Measurements from ENCODE around the gene RASA3.

The RASA3 gene

DNA sequence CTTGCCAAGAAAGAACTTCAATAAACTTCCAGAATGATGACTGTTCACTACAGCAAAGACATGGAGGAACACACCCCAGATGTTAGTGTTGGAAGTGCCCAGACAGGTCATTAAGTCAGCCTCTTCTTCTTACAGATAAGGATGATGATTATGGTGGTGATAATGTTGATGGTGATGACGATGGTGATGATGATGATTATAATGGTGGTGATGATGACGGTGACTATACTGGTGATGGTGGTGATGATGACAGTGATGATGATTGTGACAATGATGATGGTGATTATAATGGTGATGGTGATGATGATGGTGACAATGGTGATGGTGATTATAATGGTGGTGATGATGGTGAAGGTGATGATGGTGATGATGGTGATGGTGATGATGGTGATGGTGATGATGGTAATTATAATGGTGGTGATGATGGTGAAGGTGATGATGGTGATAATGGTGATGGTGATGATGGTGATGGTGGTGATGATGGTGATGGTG, 167.0 kb downstream of the RASA3 start:
- TF ChIP-seq, protein P1, sequence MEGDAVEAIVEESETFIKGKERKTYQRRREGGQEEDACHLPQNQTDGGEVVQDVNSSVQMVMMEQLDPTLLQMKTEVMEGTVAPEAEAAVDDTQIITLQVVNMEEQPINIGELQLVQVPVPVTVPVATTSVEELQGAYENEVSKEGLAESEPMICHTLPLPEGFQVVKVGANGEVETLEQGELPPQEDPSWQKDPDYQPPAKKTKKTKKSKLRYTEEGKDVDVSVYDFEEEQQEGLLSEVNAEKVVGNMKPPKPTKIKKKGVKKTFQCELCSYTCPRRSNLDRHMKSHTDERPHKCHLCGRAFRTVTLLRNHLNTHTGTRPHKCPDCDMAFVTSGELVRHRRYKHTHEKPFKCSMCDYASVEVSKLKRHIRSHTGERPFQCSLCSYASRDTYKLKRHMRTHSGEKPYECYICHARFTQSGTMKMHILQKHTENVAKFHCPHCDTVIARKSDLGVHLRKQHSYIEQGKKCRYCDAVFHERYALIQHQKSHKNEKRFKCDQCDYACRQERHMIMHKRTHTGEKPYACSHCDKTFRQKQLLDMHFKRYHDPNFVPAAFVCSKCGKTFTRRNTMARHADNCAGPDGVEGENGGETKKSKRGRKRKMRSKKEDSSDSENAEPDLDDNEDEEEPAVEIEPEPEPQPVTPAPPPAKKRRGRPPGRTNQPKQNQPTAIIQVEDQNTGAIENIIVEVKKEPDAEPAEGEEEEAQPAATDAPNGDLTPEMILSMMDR (IDR thresholded peaks at IDR 0.05; ENCODE audit: low read depth, low read length): no peak
- H3K4me3 ChIP-seq (ENCODE audit: low read depth, low read length): no peak overlapping the region

DNA sequence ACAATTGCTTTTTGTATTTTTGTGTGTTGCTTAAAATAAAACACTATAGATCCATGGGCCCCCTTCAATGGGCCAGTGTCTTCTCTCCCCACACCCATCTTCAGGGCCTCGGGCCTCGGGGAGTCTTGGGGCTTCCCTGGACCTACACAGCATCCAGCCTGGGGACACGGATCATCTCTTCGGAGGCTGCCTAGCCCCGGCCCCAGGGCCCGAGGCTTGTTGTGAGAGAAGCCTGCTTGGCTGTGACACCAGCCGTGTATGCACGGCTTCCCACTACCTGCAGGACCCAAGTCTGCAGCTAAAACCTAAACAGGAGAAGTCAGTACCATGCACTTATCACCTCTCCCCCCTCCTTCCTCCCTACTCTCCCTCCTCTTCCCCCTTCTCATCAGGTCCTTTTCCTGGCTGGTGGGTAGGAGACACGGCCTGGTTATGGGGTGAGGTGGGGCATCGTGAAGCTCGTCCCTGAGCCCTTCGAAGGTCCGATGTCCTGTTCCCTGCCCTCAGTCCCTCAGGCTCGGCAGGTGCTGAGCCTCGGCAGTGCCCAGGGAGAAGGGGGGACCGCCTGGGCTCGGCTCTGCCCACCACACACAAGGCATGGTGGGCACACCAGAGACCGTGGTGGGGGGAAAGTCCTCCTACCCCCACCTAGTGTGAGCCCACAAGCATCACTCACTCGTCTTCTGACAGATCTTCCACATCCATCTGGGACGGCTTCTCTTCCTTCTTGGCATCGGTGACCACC, 168.0 kb downstream of the RASA3 start:
- TF ChIP-seq, protein P1 (IDR thresholded peaks at IDR 0.05; ENCODE audit: low read depth, low read length): no peak
- H3K4me3 ChIP-seq (ENCODE audit: low read depth, low read length): no peak overlapping the region

DNA sequence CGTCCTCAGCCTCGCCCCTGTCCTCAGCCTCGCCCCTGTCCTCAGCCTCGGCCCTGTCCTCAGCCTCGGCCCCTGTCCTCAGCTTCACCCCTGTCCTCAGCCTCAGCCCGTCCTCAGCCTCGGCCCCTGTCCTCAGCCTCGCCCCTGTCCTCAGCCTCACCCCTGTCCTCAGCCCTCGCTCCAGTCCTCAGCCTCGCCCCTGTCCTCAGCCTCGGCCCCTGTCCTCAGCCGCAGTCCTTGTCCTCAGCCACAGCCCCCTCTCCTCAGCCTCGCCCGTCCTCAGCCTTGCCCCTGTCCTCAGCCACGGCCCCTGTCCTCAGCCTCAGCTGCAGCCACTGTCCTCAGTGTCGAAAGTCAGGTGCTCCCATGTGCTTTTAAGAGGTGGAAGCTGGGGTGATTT, 169.0 kb downstream of the RASA3 start:
- TF ChIP-seq, protein P1 (IDR thresholded peaks at IDR 0.05; ENCODE audit: low read depth, low read length): no peak
- H3K4me3 ChIP-seq (ENCODE audit: low read depth, low read length): no peak overlapping the region

DNA sequence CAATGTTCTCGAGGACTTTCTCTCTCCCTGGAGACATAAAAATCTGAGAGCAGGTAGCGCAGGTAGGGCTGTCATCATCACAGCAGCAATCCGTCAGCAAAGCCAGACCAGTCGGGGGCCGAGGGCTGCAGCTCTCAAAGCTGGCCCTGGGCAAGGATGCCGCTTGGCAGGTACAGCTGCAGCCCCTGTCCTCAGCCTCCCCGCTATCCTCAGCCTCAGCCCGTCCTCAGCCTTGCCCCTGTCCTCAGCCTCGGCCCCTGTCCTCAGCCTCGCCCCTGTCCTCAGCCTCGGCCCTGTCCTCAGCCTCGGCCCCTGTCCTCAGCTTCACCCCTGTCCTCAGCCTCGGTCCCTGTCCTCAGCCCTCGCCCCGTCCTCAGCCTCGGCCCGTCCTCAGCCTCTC, 169.4 kb downstream of the RASA3 start:
- TF ChIP-seq, protein P1 (IDR thresholded peaks at IDR 0.05; ENCODE audit: low read depth, low read length): no peak
- H3K4me3 ChIP-seq (ENCODE audit: low read depth, low read length): no peak overlapping the region

DNA sequence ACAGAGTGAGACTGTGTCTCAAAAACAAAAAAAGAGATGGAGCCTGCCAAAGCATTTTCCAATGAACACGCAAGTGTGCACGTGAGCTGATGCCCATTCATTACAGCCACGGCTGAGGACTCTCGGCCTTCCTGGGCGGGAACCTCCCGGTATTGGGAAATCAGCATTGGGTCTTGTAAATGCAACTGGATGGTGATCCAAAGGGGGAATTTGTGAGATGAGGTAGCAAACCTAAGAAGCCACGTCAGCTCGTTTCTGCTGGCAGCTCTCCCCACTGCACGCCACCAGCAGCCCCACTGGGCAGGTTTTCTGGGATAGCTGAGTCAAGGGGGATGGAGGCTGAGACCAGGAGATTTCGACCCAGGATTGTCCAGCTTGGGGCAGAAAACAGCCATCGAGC, 170.0 kb downstream of the RASA3 start:
- no peak overlapping the region for H3K4me3 ChIP-seq (ENCODE audit: low read depth, low read length)
- TF ChIP-seq, protein P1 (IDR thresholded peaks at IDR 0.05; ENCODE audit: low read depth, low read length): no peak

DNA sequence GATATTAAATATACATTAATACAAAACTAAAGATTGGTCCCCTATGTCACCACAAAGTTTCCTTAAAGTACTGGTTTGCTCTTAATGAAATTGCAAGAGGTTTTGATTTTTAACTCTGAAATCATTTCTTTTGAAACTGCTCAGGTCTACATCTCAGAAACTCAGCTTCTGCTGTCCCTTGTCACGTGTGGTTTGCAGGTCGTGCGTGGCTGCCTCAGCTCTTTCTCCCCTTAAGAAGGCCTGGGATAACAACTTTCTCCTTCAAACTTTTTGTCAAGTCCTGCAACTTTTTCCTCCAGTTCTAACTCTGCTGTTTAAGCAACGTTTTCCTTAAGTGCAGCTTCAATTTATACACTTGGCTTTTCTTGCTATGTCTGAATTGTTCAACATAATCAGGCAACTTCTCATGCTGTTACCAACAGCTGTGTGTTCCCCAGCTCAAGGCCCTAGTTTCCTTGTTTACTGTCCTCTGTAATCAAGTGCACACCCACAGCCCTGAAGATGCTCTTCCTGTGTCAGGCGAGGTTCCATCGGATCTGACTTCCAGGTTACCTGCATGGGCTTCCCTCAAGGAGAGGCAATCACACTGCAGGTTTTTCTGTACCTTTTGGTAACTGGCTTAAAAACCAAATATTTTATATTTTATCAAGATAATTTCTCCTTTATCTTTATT, 172.0 kb downstream of the RASA3 start:
- no peak overlapping the region for H3K4me3 ChIP-seq (ENCODE audit: low read depth, low read length)
- TF ChIP-seq, protein P1 (IDR thresholded peaks at IDR 0.05; ENCODE audit: low read depth, low read length): no peak

DNA sequence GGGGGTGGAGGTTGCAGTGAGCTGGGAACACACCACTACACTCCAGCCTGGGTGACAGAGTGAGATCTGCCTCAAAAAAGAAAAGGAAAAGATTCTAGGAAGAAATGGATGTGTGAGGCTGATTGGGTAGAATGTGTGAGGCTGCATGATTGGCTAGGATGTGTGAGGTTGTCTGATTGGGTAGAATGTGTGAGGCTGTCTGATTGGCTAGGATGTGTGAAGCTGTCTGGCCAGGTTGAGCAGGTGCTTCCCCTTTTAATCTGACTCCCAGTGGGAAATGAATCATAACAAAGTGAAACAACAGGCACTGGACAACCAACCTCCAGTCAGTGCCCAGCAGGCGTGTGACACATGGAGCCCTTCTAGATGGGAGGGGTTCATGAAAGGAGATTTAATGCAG, 173.2 kb downstream of the RASA3 start:
- TF ChIP-seq, protein P1 (IDR thresholded peaks at IDR 0.05; ENCODE audit: low read depth, low read length): no peak
- no peak overlapping the region for H3K4me3 ChIP-seq (ENCODE audit: low read depth, low read length)
